ENCODE data around the gene PPP2R2C.

DNA sequence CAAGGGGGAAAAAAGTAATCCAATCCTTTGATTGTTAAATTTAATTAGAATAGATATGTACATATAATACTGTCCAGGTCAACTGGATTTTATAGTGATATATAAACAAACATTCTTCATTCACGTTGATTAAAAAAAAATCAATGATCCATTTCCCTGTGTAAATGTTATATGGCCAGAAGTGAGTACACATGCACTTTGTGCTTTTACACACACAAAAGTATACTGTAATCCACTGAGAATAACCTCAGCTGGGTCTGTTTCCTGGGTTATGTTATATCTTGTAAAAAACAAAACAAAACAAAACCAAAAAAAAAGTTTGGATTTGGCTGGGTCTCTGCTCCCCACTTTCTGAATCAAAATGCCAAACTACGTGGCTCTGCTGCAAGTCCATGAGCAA, 151.1 kb downstream of the PPP2R2C start:
- TF ChIP-seq, protein P1, sequence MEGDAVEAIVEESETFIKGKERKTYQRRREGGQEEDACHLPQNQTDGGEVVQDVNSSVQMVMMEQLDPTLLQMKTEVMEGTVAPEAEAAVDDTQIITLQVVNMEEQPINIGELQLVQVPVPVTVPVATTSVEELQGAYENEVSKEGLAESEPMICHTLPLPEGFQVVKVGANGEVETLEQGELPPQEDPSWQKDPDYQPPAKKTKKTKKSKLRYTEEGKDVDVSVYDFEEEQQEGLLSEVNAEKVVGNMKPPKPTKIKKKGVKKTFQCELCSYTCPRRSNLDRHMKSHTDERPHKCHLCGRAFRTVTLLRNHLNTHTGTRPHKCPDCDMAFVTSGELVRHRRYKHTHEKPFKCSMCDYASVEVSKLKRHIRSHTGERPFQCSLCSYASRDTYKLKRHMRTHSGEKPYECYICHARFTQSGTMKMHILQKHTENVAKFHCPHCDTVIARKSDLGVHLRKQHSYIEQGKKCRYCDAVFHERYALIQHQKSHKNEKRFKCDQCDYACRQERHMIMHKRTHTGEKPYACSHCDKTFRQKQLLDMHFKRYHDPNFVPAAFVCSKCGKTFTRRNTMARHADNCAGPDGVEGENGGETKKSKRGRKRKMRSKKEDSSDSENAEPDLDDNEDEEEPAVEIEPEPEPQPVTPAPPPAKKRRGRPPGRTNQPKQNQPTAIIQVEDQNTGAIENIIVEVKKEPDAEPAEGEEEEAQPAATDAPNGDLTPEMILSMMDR (IDR thresholded peaks at IDR 0.05) = no peak
- TF ChIP-seq POLR2AphosphoS5 (IDR thresholded peaks at IDR 0.05) = no peak

All from prostate gland (tissue), 2 donors.